Measurements from ENCODE around the gene ARHGEF9.

- TF ChIP-seq CTCF (IDR thresholded peaks at IDR 0.05) (no peak), POLR2A (IDR thresholded peaks at IDR 0.05) (no peak), POLR2AphosphoS5 (IDR thresholded peaks at IDR 0.05) (no peak)
These were observed at the start of gene ARHGEF9 for GRCh38 chrX:63784902-63785707.
